HG03103 (cell line): ENCODE measurements around the gene ENOX1.

ENCODE experiments used
- ATAC-seq: cut with Tn5 transposase; IDR thresholded peaks from one replicate; pipeline ENCODE4 v1.9.1; 2021; ENCODE audit warnings: low read depth; ENCODE audit not compliant: unreplicated experiment

The ENOX1 gene

GRCh38 chr13:43676320-43676719 is 110.5 kb downstream of the ENOX1 start:
- ATAC-seq, result peak; percentile 91

- no peak for ATAC-seq
Observed at GRCh38 chr13:43675577-43675976, 111.2 kb downstream of the ENOX1 start.

DNA sequence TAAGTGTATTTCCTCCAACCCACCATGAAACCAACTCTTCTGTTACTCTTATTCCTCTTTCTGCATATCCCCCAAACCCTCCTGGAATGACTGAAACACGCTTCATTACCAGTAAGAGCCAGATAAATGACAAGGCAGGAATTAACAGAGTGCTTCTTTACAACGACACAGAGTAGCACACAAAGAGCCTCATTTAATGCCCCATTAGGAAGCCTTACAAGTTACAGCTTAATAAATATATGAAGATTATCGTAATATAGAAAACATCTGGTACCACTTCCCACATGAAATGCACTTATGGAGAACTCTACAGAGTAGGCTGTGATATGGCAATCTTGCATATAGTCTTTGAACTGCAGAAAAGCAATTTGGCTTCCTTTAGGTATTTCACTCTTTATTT is 116.8 kb downstream of the ENOX1 start:
- ATAC-seq, result no peak

DNA sequence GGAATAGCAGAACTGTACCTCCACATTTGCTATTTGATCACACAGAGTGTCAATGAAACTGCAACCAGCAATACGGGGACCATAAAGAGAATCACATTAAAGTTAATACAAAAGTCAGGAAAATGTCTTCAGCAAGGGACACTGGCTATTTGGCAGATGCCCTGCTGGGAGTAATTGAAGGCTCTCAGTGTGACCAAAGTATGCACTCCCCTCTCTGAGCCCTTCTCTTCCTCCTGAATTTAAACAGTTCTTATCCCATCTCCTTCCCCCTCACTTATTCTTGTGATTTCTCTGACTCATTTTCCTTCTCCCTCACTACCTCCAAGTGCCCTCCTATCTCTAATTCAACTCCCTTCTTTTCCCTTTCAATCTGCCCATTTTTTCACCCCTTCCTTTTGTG is 117.7 kb downstream of the ENOX1 start:
- no peak for ATAC-seq

DNA sequence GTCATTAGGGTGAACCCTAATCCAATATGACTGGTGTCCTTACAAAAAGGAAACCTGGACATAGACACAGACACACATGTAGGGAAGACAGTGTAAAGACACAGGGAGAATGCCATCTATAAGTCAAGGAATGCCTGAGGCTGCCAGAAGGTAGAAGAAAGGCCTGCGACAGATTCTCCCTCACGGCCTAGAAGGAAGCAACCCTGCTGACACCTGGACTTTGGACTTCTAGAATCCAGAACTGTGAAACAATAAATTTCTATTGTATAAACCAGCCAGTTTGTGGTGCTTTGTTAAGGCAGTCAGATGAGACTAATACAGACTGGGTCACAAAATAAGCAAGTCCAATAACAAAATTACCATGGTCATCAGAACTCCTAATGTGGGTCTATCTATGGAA is 120.4 kb downstream of the ENOX1 start:
- no peak for ATAC-seq

- no peak for ATAC-seq
Observed at GRCh38 chr13:43665388-43665787, 121.4 kb downstream of the ENOX1 start.

DNA sequence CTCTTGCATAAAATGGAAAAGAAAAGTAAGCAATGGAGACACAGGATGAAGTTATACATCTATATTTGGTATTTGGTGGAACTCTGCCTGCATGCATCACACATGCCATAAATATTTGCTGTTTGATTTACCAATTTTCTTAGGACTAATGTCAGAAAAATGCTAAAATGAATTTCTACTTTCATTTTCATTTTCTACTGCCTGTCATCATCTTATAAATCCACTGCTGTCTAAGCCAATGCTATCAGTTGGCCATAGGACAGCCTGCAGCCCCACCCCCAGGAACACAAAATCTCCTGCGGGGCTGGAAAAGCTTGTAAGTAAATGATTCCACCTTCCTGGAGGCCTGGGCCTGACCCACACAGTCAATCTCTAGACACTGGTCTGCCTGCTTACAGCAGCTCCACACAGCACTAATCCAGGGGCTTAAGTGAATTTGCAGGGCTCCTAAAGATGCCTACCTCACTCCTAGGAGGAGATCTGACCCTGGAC is 122.0 kb downstream of the ENOX1 start:
- ATAC-seq, result no peak

- no peak for ATAC-seq
Observed at GRCh38 chr13:43663474-43664090, 123.2 kb downstream of the ENOX1 start.

DNA sequence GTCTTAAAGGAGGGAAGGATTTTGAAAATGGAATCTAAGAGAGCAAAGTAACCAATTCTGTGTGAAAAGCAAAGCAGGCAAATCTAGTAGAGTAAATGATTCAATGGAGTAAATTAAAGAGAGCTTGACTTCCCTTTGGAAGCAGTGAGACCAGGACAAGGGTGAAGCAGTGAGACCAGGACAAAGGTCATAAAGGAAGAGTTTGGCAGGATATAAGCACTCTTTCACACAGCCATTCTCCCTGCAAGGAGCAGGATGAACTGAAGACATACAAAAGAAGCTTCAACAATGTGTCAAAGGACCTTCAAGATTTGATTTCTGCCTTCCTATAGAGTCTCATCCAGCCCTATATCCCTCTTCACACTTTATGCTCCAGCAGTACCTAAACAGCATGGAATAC is 123.8 kb downstream of the ENOX1 start:
- no peak for ATAC-seq

DNA sequence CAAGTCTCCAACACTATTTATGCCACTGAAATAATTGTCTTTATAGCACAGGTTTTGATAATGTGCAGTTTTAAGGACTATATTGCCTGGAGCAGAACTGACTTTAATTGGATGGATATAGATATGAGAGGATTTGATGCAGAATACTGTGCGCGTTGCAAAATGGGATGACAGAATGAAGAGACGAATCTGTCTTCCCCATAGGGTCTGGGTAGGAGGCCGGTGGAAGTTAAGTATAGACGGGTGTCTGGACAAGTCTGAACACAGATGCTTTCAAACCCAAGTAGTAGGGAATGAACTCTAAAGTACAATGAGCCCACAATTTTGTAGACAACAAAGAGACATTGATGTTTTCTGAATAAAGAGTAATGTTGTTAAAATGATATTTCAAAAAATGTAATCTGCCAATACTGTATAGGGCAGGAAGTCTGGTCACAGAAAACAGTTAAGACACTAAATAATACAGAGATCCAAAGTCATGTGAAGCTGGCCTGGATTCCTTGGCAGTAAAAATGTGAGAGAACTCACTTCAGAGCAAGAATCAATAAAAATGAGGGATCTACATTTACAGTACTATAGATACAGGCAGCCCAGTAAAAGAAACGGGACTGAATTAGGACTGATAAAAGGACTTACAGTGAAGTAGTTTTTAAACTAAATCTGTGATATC is 125.5 kb downstream of the ENOX1 start:
- no peak for ATAC-seq

DNA sequence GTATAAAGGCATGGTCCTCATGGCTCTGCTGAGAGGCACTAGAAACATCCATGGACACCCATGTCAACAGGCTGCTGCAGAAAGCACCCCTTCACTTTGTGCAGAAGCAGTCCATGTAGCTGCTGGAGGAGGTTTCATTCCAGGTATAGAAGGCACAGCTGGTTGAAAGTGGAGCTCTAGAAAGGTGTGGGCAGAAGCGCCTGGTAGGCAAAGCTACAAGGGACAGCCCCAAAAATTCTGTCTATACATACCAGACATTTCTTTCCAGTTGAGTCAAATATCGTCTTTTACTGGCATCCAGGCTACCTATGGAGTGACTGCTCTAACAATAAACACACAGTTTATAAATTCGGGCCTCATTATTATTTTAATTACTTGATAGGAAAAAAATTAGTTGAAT is 129.3 kb downstream of the ENOX1 start:
- ATAC-seq, result no peak

GRCh38 chr13:43653980-43654379 is 132.8 kb downstream of the ENOX1 start:
- no peak for ATAC-seq

DNA sequence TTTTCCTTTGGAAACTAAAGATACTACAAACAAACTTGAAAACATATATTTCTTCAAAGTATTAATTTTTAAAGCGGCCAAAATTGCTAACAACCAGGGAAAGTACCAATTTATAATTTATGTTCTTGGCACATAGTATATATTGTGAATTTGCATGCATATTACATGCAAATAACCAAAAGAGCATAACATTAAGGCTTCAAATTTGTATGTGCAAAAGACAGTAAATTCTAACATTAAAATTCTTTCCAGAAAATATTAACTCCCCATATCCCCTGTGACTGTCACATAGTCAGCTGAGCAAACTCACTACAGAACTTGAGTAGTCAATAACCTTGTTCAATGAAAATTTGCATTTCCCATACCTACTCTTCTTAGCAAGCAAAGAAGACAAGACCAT is 133.4 kb downstream of the ENOX1 start:
- no peak for ATAC-seq

- ATAC-seq, result no peak
Observed at GRCh38 chr13:43652760-43653159, 134.0 kb downstream of the ENOX1 start.

DNA sequence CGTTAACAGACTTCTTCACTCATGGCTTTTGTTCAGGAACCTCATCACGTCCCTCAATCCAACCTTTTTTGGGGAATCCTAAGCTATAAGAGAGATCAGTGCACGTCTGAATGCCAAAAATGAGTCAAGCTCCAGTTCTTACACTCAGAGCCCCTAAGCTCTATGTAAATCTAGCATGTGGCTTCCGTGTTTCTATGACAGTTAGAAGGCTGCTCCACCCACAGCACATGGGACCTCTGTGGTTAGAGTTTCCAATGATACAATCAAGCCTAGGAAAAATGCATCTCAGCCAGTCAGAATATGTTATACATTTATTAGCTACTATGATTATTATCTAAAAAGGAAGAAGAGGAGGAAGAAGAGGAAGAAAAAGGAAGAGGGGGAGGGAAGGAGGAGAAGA is 135.9 kb downstream of the ENOX1 start:
- no peak for ATAC-seq

GRCh38 chr13:43648733-43649132 is 138.0 kb downstream of the ENOX1 start:
- no peak for ATAC-seq

GRCh38 chr13:43647471-43647870 is 139.3 kb downstream of the ENOX1 start:
- no peak for ATAC-seq

DNA sequence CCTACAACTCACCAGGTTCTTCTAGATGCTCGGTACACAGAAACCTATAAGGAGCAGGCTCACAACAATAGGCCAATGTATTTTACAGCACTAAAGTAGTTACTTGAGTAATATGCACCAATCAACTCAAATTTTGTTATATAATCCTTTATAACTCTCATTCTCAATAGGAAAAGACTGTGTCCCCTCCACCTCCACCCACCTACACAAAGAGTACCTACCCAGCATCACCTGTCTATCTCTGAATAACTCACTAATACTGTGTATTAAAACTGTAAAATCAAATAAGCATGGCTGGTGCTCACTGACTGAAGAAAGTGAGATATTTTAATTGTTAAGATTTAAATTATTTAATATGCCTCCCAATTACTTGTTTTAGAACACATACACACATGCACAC is 146.3 kb downstream of the ENOX1 start:
- ATAC-seq, result no peak

DNA sequence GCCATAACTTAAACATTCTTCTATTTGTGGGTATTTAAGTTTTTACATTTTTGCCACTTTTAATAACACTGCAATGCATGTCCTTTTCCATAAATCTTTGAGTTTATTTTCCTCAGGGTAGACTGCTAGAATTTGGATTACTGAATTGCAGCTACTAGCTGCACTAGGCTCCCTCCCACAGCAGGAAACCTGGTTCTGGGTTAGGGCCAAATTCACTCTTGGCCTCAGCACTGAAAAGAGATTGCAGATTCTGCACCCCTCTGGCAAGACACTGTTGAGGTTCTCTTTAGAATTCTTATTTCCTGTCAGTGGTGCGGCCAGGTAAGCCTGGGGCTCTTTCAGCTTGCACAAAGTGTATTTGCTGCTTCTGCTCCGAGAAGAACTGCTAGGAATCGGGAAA is 155.7 kb downstream of the ENOX1 start:
- no peak for ATAC-seq

DNA sequence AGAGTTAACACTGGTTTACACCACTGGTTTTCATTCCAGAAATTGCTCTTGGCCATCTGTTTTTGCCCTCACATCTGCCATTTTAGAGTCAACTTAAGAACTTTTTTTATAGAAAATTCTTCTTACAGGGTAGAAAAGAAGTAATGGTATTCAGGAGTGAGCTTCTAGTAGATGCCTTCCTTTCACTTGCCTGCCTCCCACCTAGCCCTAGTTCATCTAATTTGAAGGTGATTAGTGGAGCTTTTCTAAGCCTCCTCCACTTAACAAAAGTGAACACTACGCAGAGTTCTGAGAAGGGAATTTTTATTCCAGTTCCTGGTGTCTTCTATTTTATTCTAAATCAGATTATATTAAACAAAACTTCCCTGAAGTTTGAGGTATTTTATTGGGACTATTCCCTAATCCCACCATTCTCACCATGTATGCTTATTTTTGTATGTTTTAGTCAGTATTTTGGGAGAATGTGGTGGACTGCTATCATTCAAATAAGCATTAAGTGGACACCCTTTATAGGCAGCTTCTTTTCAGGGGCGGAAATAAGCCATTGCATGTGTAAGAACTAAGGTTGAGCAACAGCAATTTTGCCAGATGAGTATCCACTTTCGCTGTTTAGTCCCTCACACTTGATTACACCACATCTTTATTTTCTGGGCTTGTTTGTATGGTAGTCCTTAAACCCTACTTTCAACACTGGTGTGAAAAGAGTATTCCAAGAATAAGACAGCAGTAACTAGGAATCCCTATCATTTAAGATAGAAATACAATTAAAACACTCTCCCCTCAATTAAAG is 156.9 kb downstream of the ENOX1 start:
- ATAC-seq, result no peak

DNA sequence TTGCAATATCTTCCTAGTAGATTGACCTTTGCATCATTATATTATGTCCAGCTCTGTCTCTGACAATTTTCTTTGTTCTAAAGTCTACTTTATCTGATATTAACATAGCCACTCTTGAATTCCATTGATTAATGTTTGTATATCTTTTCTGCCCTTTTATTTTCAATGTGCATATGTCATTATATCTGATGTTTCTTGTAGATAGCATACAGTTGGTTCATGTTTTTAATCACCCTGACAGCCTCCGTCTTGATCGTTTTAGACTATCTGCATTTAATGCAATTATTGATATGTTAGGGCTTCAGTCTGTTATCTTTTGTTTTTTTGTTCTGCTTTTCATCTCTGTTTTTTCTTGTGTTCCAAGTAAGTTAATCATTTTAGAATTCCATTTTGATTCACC is 159.8 kb downstream of the ENOX1 start:
- no peak for ATAC-seq

GRCh38 chr13:43614063-43614462 is 172.7 kb downstream of the ENOX1 start:
- no peak for ATAC-seq
